GM08714 (cell line): Measurements from ENCODE around the gene MICU1.

Experiments used
- H3K4me3 ChIP-seq: fragments of 200-500 bp; sonication (Bioruptor generic); 2 replicates; pipeline ENCODE4 v1.5.1; 2014; ENCODE audit warnings: mild to moderate bottlenecking, low read length, inconsistent platforms
- ZNF274 ChIP-seq: IDR thresholded peaks from 2 replicates; pipeline ENCODE4 v1.6.1; 2012; ENCODE audit warnings: mild to moderate bottlenecking, low read depth, low read length

MICU1 gene

GRCh38 chr10:72610466-72610865, 15.4 kb downstream of the MICU1 start:
- H3K4me3 ChIP-seq = no peak overlapping the region
- TF ChIP-seq ZNF274 = no peak

DNA sequence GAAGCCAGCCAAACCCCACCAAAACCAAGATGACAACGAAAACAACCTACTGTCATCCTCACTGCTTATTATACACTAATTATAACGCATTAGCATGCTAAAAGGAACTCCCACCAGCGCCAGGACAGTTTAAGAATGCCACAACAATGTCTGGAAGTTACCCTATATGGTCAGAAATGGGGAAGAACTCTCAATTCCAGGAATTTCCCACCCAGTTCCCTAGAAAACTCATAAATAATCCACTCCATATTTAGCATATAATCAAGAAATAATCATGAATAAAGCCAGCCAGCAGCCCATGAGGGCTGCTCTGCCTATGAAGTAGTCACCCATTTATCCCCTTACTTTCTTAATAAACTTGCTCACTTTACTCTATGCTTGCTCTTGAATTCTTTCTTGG, 20.8 kb downstream of the MICU1 start:
- TF ChIP-seq ZNF274 = no peak
- no peak overlapping the region for H3K4me3 ChIP-seq

GRCh38 chr10:72601144-72601543, 24.7 kb downstream of the MICU1 start:
- TF ChIP-seq ZNF274 = no peak
- no peak overlapping the region for H3K4me3 ChIP-seq

- TF ChIP-seq ZNF274 = no peak
- no peak overlapping the region for H3K4me3 ChIP-seq
These were observed 26.8 kb downstream of the MICU1 start for GRCh38 chr10:72598769-72599701.

- no peak for TF ChIP-seq ZNF274
- no peak overlapping the region for H3K4me3 ChIP-seq
These were observed 28.0 kb downstream of the MICU1 start for GRCh38 chr10:72597897-72598296.

- TF ChIP-seq ZNF274 = no peak
- H3K4me3 ChIP-seq = no peak overlapping the region
These were observed 30.4 kb downstream of the MICU1 start for GRCh38 chr10:72595436-72595835.

- TF ChIP-seq ZNF274 = no peak
- no peak overlapping the region for H3K4me3 ChIP-seq
These were observed 31.9 kb downstream of the MICU1 start for GRCh38 chr10:72593963-72594362.

- no peak overlapping the region for H3K4me3 ChIP-seq
These were observed 37.6 kb downstream of the MICU1 start for GRCh38 chr10:72588266-72588665.

DNA sequence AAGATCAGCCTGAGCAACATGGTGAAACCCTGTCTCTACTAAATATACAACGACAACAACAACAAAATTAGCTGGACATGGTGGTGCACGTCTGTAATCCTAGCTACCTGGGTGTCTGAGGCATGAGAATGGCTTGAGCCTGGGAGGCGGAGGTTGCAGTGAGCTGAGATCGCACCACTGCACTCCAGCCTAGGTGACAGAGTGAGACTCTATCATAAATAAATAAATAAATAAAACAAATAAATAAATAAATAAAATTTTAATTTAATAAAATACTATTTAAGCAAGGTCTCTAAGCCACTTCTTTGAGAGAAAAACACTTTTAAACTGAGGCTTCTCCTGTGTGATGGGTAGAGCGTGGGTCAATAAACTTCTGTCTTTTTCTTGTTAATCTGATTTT, 38.3 kb downstream of the MICU1 start:
- H3K4me3 ChIP-seq = no peak overlapping the region
- no peak for TF ChIP-seq ZNF274

More at GRCh38 chr10:72588266-72588665, 37.6 kb downstream of the MICU1 start:
- TF ChIP-seq ZNF274 = no peak

DNA sequence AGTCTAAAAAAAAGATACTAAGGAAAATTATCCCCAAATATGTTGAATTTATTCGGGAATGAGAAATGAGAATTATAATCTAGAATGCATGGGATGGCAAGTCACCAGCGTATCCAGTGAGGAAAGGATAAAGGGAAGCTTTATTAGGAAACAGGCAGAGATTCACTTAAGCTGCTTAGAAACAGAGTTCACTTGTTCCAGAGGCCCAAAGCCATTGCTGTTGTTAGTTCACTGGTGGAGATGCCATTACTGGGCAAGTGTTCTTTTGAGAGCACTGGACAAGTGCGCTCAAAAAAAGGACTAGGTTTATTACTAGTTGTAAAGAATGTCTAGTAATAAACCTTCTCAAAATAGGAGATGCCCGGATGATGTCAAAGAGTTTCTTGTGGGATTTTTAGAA, 51.2 kb downstream of the MICU1 start:
- no peak overlapping the region for H3K4me3 ChIP-seq
- TF ChIP-seq ZNF274 = no peak

- H3K4me3 ChIP-seq = no peak overlapping the region
- no peak for TF ChIP-seq ZNF274
These were observed 52.8 kb downstream of the MICU1 start for GRCh38 chr10:72573079-72573478.

- no peak overlapping the region for H3K4me3 ChIP-seq
- no peak for TF ChIP-seq ZNF274
These were observed 57.8 kb downstream of the MICU1 start for GRCh38 chr10:72567889-72568640.

DNA sequence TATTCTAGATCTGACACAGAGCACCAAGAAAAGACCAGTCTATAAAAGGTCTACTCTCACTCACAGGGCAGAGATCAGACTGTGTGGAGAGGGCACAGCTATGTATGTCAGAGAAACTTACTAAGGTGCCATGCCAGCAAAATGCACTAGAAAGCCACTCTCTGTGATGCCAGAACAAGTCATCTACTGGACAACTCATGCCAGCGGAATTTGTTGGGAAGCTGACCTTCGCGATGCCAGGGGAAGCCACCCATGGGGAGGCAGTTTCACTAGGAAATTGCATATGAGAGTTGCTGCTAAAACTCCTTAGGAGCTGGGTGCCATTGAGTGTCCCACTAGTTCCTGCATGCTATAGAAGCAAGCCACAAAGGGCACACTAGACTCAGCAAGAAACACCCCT, 58.5 kb downstream of the MICU1 start:
- no peak for TF ChIP-seq ZNF274

GRCh38 chr10:72564596-72564995, 61.3 kb downstream of the MICU1 start:
- H3K4me3 ChIP-seq = no peak overlapping the region
- TF ChIP-seq ZNF274 = no peak

More for the DNA sequence above, 58.5 kb downstream of the MICU1 start:
- no peak overlapping the region for H3K4me3 ChIP-seq

GRCh38 chr10:72563327-72563932, 62.4 kb downstream of the MICU1 start:
- TF ChIP-seq ZNF274 = no peak
- H3K4me3 ChIP-seq = no peak overlapping the region; the same call in 1 of the 2 replicates

DNA sequence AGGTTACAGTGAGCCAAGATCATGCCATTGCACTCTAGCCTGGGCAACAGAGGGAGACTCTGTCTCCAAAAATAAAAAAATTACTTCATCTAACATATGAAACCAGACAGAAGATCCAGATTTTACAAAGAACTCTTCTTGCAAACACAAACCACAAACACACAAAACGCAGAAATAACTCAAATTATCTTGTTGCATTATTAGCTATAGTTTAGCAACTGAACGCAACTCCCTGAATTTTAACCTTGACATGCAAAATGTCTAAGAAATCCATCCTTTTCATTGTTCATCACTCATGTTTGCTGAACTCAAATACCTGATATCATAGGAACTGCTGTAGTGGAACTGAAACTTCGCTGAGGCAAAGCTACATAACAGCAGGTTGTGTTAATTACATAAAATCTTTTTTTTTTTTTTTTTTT, 64.1 kb downstream of the MICU1 start:
- no peak overlapping the region for H3K4me3 ChIP-seq
- TF ChIP-seq ZNF274 = no peak
